Epidermal melanocyte (primary cell): ENCODE measurements around the gene RABGAP1L.

ENCODE experiments used
- DNase-seq: peaks from one replicate; pipeline ENCODE4 v3.0.0; 2011; ENCODE audit warnings: low spot score; ENCODE audit not compliant: insufficient read length

RABGAP1L gene

DNA sequence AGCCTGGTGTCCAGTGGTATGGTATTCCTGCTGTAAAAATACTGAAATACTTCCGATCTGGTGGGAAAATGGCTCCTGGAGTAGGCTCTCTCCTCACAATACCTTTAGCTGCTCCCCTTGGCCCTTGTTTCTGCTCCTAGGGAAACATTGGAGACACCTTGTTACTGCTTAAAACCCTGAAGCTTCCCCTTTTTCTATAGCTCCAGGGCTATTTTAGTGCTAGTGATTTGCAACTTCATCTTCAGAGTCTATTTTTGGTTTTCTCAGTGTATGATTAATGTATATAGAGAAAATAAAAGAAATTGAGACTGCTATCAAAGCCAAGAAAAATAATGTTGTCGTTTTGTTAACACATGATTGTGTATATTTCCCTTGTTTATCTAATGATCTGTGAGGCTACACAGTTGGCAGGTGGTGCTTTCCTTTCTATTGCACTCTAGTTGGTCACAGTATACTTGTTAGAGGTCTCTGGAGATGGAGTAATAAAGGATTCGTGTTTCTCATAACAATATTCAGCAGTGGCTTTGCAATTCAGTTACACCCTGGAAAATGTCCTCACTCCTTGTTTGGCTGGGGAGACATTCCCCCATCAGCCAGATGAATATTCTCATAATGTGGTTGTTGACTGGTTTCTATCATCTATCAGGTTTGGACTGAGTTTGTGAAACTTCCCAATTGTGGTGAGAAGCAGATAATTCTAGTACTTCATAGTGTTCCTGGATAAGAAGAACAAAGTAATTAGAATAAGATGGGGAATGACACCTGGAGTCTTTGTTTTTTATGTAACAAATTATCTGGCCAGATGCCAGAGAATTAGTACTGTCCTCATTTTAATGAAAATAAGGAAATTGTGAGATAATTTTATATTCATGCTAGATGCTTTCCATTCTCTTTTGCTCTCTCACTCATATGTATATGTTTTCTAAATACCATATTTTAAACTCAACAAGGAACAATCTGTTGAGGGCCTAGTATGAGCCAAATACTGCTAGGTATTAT, 795.6 kb downstream of the RABGAP1L start:
- DNase-seq, result no peak

DNA sequence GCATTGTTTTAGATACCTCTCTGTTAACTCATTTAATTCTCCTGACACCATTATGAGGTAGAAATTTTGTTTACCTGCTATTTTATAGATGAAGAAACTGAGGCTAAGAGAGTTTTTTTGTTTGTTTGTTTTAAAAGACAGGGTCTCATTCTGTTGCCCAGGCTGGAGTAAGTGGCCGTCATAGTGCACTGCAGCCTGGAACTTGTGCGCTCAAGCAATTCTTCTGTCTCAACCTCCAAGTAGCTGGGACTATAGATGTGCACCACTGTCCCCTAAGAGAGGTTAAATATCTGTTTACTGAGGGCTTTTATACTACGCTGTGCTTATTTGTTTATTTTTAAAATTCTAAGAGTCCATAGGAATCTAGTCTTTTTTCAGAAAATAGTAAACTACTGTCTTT, 796.8 kb downstream of the RABGAP1L start:
- DNase-seq, result no peak

DNA sequence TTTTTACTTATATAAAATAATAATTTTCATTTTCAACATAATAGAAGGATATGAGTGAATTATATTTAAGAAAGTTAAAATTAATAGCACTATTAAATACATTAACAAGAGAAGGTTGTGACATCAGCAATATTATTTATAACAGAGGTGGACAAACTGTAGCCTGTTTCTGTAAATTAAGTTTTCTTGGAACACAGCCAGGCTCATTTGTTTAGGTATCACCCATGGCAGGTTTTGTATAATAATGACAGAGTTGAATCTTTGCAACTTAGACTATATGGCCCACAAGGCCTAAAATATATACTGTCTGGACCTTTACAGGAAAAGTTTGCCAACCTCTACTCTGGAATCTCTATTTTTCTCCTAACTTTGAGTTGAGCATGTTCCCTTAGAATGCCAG, 797.7 kb downstream of the RABGAP1L start:
- no peak for DNase-seq

DNA sequence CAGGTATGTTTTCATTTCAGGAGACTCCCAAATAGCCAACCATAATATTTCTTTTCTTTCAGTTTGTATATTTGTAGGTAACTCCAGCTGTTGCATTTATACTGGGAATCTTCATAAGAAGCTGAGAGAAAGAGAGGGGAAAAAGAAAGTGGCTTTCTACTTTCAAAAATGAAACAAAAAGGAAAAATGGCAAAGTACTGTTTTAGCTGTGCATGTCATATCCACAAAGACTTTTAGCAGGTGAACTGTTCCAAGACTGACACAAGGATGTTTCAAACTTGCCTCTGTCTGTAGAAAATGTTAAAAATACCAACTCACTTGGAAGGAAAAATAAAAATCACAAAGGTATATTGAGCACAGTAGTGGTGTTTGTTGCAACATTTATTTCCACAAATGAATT, 798.5 kb downstream of the RABGAP1L start:
- no peak for DNase-seq

DNA sequence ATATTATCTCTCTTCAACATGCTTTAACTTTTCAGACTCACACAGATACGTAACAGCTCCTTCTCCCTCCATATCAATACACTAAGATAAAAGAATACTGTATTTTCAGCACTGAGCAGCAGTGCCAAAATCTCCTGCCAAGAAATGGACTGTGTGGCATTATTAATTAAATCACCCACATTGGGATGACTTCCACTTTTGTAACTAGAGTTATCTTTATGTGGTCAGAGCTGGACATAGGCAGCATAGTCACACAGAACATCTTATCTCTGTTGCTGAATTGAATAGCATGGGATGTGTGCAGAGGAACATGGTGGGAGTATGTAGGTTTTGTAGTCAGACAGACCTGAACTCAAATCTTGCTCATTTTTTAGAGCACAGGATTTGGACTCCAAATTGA, 799.1 kb downstream of the RABGAP1L start:
- DNase-seq, result no peak

DNA sequence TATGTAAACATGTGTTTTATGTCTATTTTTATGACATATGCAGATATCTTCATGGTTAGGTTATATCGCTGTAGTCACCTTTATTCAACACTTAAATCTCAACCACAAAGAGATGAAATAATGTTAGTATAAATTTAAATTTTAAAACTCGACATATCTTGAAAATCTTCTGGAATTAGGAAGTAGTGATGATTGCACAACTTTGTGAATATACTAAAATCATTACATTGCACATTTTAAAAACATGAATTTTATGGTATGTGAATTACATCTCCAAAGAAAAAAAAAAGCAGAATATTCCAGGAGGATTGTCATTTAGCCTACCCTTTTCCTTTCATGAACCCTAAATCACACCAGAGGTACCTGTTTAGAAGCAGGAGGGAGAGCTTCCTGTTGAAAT, 801.0 kb downstream of the RABGAP1L start:
- DNase-seq, result no peak

DNA sequence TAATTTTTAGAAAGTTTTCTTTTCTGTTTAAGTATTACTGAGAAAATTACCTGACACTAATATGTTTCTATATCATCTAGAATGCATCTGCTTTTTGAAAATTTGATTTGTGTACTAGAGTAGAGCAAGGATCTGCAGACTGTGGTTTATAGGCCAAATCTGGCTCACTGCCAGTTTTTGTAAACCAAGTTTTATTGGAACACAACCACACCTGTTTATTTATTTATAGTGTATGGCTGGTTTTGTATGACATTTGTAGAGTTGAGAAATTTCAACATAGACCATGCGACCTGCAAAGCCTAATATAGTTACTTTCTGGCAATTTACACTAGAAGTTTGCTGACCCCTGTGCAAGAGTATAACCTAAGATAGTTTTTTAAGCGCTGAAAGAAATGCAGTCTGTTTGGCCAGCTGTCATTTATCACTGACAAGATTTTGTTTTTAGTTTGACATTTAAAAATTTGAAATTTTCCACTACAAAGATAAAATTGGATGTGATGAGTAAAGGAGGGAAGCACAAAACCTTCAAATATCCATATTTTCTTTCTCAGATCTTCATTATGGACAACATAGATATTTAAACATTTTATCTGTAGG, 804.3 kb downstream of the RABGAP1L start:
- no peak for DNase-seq

DNA sequence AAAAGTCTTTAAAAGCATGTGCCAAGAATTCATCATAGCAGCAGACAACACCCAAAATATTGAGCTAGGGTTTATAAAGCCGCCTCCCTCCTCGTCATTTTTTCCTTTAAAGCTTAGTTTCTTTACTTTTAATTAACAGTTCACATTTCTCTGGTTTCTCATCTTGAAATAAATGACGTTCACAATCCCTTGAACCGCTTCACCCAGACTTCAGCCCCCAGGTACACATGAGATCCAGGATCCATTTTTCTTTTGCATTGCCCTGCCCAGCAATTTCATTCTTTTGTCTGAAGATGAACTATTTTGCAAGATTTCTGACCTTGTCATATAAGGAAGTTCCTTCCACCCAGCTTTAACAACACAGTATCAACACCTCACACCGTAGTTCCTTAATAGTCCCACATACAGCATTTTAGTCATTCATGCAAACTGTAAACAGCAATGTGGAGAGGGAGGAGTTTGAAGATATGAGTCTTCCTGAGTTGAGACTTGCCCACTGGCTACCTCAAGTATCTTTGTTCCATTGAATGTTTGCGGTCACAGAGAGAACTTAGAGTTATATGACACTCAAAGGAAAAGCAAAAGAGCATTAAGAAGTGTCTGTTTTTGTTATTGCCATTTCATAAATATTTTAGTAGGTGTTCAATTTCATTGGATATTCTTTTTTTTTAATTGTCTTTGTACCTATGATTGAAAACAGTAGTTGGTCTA, 805.1 kb downstream of the RABGAP1L start:
- DNase-seq, result no peak

DNA sequence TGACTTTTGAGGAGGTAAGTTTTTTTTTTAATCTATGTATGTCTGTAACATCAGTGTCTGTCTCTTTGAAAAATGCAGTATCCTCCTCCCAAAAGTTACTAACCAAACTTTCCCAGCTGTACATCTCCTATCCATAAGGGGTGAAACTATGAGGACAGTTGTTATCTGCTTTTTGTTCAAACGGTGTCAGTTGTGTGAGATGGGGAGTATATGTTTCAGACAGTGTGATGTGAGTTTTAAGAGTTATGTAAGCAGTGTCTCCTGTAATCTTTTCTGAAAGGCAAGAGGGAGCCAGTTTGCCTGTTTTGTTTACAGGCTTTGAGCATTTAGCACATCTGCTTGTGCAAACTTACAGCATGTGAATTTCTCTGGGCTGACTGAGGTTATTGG, 805.6 kb downstream of the RABGAP1L start:
- no peak for DNase-seq

DNA sequence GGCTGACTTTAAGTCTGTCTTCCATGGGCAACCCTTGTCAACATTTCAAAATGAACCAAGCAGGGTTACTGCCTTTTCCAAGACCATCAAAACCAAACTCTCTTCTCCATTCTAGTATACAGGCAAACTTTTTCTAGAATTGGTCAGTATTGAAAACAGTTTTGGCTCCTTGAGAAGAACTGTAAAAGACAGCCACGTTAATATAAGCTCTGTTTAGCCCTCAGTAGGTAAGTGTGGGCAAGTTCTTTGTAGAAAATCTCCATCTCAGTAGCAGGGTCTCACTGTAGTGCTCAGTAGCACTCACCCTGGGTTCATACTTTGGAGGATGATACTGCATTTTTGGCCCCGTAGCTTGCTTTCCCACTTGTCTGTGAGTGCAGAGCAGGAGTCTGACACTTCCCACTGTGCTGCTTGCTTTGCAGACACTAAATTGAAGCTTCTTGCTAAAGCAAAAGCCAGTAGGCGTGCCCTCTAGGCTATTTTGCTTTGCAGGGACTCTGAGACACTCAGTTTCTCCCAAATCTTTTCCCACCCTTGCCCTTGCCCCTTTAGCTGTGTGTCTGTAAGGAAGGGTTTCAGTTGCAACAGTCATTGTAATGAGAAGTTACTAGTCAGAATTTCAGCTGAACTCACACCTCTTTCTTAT, 806.2 kb downstream of the RABGAP1L start:
- DNase-seq, result no peak

DNA sequence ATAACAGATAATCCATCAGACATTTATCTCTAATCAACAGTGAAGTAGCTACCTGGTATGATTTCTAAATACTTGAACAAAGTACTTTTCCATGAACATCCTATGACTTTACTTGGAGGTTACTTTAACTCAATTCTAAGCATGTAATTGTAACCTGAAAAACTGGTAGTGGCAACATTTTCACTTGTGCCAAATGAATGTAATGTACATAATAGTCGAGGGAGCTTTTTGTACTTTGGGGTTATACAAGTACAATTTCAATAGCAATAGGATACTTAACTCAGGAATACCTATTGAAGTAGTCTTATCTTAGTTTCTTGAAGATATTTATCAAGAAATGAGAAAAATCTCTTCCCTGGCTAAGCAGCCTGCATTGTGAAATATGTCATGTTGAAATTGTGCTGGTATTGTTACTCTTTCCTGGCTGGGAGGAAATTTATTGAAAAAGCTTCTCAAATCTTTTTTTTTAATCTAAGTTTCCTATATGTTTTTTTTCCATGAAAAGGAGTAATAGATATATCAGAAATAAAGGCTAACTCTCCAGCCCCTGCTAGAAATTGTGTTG, 806.8 kb downstream of the RABGAP1L start:
- DNase-seq, result no peak

DNA sequence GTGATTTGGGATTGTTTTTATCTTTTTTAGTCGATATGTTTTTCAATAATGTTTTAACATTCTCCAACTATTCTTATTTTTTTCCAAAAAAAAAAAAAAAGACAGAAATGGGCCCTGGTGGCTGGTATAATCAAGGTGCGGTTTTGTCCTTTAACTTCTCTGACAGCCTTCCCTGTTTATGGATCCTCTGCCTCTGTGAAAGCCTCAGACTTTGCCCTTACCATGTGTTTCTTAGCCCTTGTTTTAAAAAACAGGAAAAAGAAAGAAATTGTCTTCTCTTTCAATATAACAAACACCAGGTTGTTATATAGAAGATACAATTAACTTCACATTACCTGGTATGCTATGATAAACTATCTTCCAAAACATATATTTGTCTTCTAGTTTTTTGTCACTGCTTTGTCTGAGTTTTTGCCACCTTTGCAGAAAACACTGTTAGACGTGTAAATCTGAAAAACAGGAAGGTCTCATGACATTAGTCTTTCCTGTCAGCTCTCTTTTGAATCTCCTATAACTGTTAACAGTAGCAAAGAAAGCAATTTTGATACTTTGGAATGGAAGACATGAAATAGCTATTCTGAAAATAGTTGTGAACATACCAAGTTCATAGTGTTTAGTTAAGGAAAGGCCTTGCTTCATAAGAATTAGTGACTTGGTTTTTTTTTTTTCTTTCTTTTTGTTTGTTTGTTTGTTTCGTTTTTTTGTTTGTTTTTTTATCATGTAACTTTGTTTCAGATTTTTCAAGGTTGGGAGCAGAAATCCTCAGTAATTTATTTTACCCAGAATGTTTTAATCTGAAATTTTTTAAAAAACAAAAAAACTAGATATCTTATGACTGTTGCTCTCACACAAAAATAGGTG, 808.8 kb downstream of the RABGAP1L start:
- DNase-seq, result no peak

DNA sequence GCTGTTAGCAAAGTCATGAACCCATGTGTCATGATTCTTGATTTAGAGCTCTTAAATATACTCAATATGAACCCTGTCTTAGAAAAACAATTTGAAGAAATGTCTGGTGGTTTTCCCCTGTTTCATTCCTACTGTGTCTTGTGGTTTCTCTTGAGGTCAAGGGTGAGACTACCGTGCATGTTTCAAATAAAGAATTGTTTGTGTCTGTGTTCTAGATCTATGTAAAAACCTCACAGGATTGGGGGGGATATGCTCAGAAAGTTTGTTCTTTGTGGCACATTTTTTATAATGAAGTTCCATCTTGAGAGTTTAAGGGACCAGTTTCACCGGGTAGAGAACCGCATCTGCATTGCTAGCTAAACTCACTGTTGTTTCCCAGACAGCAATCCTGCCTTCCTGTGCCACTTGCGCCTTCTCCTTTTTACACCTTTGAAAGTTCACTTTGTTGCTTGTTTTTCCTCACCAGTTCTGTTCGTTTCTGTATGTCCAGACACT, 809.5 kb downstream of the RABGAP1L start:
- no peak for DNase-seq

DNA sequence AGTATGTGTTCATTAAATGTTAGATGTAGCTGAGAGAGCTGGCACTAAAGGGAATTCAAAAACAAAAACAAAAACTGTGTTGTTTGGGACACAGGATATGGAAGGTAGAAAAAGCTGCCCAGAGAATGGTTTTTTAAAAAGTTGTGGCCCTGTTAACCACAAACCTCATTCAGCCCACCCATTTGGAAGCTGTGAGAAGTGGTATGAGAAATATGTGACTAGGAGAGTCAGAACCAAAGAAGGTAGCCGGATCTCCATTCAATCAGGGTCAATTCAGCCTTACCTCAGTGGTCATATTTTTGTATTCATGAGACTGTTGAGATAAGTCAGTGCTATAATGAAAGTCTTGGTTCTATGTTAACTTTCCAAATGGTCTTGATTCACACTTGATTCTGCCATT, 810.7 kb downstream of the RABGAP1L start:
- no peak for DNase-seq

DNA sequence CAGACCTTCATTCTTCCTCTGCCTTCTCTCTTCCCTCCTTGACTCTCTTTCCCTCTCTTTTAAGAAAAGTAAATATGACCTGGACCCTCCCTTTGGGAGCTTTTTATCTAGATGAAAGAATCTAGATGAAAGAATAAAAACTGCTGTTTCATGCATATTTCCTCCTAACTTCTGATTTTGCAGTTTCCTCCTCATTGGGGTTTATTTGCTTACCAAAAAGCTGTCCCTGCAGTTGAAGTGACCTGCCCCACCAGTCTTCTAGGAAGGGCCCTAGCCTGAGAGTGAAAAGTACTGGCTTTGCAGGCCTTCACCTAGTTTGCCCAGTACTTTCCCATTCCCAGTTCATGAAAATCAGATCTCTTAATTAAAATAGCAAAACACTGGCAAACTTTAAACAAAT, 812.1 kb downstream of the RABGAP1L start:
- DNase-seq, result no peak

DNA sequence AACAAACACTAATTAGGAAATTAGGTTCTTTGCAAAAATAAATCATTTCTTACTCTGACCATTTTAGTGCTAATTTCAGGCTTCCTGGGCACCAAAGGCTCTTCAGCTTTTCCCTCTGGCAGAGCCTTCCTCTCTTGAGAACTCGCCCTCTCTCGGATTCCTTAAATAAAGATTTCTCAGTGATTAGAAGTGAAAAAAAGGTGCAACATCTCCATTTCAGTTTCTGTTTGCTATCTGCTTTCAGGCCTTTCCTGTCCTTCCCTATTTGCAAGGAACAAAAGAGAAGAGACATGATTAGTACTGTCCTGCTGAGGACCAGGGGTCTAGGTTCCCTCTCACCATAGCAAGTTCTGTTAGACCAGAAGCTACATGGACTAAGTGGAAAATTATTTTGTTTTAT, 812.6 kb downstream of the RABGAP1L start:
- DNase-seq, result no peak

DNA sequence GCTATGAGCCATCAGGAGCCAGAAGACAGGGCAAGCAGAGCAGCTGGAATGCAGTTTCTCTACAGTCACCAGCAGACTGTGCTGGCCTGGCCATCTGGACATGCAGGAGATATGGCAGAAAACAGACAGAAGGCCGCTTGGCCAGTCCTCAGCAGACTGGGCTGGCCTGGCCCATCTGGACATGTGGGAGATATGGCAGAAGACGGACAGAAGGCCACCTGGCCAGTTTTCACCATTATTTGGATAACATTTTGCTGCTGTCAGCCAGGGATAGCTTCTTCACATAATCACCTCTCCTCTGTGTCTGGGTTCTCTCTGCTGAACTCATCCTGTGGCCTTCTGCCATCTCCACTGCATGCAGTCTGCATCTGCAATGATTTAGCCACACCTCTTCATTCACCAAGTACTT, 815.4 kb downstream of the RABGAP1L start:
- DNase-seq, result no peak

DNA sequence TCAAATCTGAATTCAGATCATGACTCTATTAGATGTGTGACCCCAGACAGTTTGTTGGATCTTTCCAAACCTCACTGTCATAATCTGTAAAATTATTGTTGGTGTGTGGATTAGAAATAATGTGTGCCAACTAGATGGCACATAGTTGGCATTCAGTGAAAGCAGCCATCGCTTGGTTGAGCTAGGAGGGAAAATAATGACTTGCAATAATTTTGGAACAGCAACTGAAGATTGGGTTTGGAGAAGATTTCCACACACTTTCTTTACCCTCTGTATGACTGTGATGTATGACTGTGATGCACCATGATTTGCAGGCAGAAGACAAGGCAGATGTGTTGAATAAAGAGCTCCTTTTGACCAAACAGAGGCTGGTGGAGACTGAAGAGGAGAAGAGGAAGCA, 816.4 kb downstream of the RABGAP1L start:
- no peak for DNase-seq

DNA sequence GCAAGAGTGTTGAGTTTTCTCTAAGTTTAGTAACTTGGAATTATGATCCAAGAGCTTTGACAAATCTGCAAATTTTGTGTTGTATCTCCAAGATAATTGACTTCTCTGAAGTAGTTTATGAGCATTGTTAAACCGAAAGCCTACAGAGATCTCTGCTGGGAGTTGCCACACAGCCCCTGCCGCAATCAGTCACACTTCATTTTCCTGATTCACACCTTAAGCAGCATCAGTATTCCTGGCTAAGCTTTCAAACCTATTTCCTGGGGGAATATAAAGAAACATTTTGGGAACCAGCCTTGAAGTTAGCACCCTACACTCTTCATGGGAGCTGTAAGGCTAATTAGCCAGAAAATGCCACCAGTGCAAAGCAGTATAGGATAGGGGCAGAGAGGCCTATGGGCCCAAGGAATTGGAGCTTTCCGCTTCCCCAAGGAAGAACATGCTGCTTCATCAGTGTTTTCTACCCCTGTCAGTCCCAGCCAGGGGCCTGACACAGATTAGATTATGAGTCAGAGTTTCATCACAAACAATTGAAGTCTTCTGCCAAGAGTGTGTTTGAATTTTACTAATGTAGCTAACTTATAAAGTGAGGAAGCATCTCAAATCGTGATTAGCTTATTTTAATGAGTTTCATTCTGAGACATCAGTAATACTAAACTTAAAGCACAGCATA, 817.3 kb downstream of the RABGAP1L start:
- no peak for DNase-seq
